ENCODE data around the gene ZBTB16. TPM values are rescaled to one million over a fixed set of nuclear protein-coding genes. Genes with fewer than 3 reads are reported as not detected.

Gene ZBTB16
- polyA plus RNA-seq, 1 donor from 2014 or later = 0.45 TPM

DNA sequence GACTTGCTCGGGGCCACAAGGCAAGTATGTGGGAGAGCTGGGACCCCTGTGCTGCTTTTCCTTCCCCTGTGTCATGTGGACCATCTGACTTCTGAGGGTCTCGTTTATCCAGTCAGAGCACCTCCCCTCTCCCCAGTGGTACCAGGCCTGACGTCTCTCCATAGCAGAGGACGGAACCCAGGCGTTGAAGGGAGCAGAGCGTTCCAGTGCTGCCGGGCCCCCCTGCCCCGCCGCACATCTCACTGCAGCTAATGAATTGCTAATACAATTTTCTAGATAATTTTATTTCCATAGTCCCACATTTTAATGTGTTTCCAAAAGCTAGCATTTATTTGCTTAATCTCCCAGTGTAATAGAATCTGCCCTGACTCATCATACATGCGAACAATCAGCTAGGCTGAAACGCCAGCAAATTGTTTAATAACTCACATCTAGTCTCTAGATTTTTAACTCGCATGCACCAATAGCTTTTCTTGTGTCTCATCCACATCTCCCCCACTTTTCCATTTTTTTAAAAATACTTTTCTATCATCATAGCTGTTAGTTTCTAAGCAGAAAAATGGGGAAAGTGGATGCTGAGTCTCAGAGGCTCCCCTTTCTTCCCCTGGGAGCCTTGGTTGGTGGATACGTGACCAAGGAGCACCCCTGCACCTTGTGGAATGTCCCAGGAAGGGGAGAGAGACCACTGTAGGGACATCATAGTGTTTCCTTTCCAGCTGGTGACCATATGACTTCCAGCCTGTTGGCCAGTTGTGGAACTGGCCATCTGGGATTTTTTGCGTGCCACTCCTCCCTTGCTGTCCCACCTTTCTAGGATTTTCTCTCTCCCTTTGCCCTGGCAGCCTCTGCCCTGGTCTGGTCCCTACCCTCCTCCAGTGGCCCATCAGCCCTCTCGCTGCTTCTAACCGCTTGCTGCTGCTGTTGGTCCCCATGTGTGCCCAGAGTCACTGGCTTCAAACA, 178.1 kb downstream of the ZBTB16 start:
- Histone ChIP-seq H3K36me3 (ENCODE audit: insufficient read depth, low read length) (no peaks in the 10 kb centered on the region), H3K9ac (ENCODE audit: low read length) (no peak overlapping the region), H3K9me2 (ENCODE audit: insufficient read depth, low read length) (no peaks in the 10 kb centered on the region), H3K27ac (ENCODE audit: low read length) (no peak overlapping the region), H3K4me3 (ENCODE audit: low read length) (no peak overlapping the region), H3K79me2 (replicated peaks; ENCODE audit: insufficient read depth, low read length) (peaks cover 5% of the 10 kb centered on the region), H2AFZ (ENCODE audit: low read depth, low read length) (no peak overlapping the region), H4K20me1 (ENCODE audit: insufficient read depth) (no peaks in the 10 kb centered on the region), H3K4me2 (ENCODE audit: low read length) (no peak overlapping the region), H3F3A (ENCODE audit: insufficient read depth, low read length, poor library complexity, severe bottlenecking) (no peaks in the 10 kb centered on the region), H3K27me3 (ENCODE audit: insufficient read depth, low read depth, low read length) (no peaks in the 10 kb centered on the region), H3K9me3 (ENCODE audit: low read length) (no peaks in the 10 kb centered on the region)
- no peak for TF ChIP-seq EZH2 (IDR thresholded peaks at IDR 0.05; ENCODE audit: borderline replicate concordance, insufficient read depth, low read length, poor library complexity, severe bottlenecking)
- TF ChIP-seq RAD21 (conservative IDR thresholded peaks at IDR 0.05) = no peak
- no peak for TF ChIP-seq TAF1 (IDR thresholded peaks at IDR 0.05; ENCODE audit: low read depth)
- TF ChIP-seq, protein P1, sequence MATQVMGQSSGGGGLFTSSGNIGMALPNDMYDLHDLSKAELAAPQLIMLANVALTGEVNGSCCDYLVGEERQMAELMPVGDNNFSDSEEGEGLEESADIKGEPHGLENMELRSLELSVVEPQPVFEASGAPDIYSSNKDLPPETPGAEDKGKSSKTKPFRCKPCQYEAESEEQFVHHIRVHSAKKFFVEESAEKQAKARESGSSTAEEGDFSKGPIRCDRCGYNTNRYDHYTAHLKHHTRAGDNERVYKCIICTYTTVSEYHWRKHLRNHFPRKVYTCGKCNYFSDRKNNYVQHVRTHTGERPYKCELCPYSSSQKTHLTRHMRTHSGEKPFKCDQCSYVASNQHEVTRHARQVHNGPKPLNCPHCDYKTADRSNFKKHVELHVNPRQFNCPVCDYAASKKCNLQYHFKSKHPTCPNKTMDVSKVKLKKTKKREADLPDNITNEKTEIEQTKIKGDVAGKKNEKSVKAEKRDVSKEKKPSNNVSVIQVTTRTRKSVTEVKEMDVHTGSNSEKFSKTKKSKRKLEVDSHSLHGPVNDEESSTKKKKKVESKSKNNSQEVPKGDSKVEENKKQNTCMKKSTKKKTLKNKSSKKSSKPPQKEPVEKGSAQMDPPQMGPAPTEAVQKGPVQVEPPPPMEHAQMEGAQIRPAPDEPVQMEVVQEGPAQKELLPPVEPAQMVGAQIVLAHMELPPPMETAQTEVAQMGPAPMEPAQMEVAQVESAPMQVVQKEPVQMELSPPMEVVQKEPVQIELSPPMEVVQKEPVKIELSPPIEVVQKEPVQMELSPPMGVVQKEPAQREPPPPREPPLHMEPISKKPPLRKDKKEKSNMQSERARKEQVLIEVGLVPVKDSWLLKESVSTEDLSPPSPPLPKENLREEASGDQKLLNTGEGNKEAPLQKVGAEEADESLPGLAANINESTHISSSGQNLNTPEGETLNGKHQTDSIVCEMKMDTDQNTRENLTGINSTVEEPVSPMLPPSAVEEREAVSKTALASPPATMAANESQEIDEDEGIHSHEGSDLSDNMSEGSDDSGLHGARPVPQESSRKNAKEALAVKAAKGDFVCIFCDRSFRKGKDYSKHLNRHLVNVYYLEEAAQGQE (IDR thresholded peaks at IDR 0.05; ENCODE audit: borderline replicate concordance) = no peak
- no peak for TF ChIP-seq POLR2AphosphoS5 (IDR thresholded peaks at IDR 0.05)
- TF ChIP-seq EP300 (conservative IDR thresholded peaks at IDR 0.05; ENCODE audit: poor library complexity, severe bottlenecking) = no peak
- TF ChIP-seq SMC3 (conservative IDR thresholded peaks at IDR 0.05; ENCODE audit: poor library complexity) = no peak
- TF ChIP-seq, protein P2, sequence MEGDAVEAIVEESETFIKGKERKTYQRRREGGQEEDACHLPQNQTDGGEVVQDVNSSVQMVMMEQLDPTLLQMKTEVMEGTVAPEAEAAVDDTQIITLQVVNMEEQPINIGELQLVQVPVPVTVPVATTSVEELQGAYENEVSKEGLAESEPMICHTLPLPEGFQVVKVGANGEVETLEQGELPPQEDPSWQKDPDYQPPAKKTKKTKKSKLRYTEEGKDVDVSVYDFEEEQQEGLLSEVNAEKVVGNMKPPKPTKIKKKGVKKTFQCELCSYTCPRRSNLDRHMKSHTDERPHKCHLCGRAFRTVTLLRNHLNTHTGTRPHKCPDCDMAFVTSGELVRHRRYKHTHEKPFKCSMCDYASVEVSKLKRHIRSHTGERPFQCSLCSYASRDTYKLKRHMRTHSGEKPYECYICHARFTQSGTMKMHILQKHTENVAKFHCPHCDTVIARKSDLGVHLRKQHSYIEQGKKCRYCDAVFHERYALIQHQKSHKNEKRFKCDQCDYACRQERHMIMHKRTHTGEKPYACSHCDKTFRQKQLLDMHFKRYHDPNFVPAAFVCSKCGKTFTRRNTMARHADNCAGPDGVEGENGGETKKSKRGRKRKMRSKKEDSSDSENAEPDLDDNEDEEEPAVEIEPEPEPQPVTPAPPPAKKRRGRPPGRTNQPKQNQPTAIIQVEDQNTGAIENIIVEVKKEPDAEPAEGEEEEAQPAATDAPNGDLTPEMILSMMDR (IDR thresholded peaks at IDR 0.05; ENCODE audit: poor library complexity, severe bottlenecking) = no peak
- no peak for TF ChIP-seq MXI1 (conservative IDR thresholded peaks at IDR 0.05; ENCODE audit: poor library complexity, severe bottlenecking)

DNA sequence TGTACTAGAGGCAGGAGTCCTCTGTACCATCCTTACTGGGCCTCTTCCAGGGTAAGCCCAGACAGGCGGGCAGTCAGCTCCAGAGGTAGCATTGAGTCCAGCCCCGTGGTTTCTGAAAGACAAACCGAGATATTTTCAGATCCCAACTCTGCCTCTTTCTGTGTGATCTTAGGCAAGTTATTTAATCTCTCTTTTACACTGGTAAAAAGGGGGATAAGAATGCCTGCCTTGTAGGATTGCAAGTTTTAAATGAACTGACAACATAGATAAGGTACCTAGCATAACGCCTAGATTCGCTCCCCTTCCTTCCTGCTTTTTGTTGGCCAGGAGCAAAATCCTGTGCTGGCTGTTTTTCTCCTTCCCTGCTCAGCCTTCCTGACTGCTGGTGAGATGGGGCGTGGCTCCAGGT, 180.2 kb downstream of the ZBTB16 start:
- H3K27ac ChIP-seq (ENCODE audit: low read length) = no peak overlapping the region
- no peaks in the 10 kb centered on the region for H3K27me3 ChIP-seq (ENCODE audit: insufficient read depth, low read depth, low read length)
- no peak overlapping the region for H3K4me2 ChIP-seq (ENCODE audit: low read length)
- peaks cover 5% of the 10 kb centered on the region for H3K79me2 ChIP-seq (replicated peaks; ENCODE audit: insufficient read depth, low read length)
- no peaks in the 10 kb centered on the region for H3F3A ChIP-seq (ENCODE audit: insufficient read depth, low read length, poor library complexity, severe bottlenecking)
- no peak overlapping the region for H3K4me3 ChIP-seq (ENCODE audit: low read length)
- no peak overlapping the region for H3K9ac ChIP-seq (ENCODE audit: low read length)
- no peaks in the 10 kb centered on the region for H3K36me3 ChIP-seq (ENCODE audit: insufficient read depth, low read length)
- no peaks in the 10 kb centered on the region for H3K9me3 ChIP-seq (ENCODE audit: low read length)
- no peaks in the 10 kb centered on the region for H4K20me1 ChIP-seq (ENCODE audit: insufficient read depth)
- TF ChIP-seq, protein P2 (IDR thresholded peaks at IDR 0.05; ENCODE audit: poor library complexity, severe bottlenecking) = no peak
- TF ChIP-seq RAD21 (conservative IDR thresholded peaks at IDR 0.05) (no peak), MXI1 (conservative IDR thresholded peaks at IDR 0.05; ENCODE audit: poor library complexity, severe bottlenecking) (no peak), SMC3 (conservative IDR thresholded peaks at IDR 0.05; ENCODE audit: poor library complexity) (no peak), TAF1 (IDR thresholded peaks at IDR 0.05; ENCODE audit: low read depth) (no peak), POLR2AphosphoS5 (IDR thresholded peaks at IDR 0.05) (no peak), EZH2 (IDR thresholded peaks at IDR 0.05; ENCODE audit: borderline replicate concordance, insufficient read depth, low read length, poor library complexity, severe bottlenecking) (no peak), EP300 (conservative IDR thresholded peaks at IDR 0.05; ENCODE audit: poor library complexity, severe bottlenecking) (no peak)
- TF ChIP-seq, protein P1 (IDR thresholded peaks at IDR 0.05; ENCODE audit: borderline replicate concordance) = no peak
- no peak overlapping the region for H2AFZ ChIP-seq (ENCODE audit: low read depth, low read length)
- no peaks in the 10 kb centered on the region for H3K9me2 ChIP-seq (ENCODE audit: insufficient read depth, low read length)
